SH-SY5Y (cell line): ENCODE results near the gene MYL10.

Experiments used
- GATA2 ChIP-seq: IDR thresholded peaks from 2 replicates; pipeline ENCODE4 v1.6.1; 2011; ENCODE audit warnings: mild to moderate bottlenecking, low read depth, low read length
- GATA3 ChIP-seq: IDR thresholded peaks from 2 replicates; pipeline ENCODE4 v1.6.1; 2011; ENCODE audit warnings: low read depth, mild to moderate bottlenecking, low read length, moderate library complexity

DNA sequence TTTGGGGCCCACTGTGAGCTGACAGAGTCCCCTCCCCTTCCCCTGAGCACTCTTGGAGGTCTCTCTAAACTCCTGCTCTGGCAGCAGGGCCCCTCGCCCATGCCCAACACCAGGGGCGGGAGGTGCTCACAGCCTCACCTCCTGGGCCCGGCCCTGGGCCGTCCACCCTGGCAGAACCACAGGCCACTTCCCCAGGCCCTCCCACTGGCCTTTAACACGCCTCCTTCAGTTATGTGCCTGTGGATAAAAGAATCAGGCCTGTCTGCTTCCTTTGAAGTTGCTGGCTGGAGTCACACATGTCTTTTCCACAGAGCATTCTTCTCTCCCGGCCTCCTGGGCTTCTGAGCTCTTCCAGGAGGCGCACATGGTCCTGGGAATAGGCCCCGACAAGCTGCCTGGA, 10.2 kb downstream of the MYL10 start:
- no peak for TF ChIP-seq GATA2
- no peak for TF ChIP-seq GATA3
